SKM-1 treated with dmso at 0.1 percent for 144 hours (cell line): ENCODE results near the gene NR0B2.

Source experiments
- DNase-seq: peaks from one replicate; lab custom pipeline; 2025; ENCODE audit not compliant: unreplicated experiment; lab: John Stamatoyannopoulos, UW

The NR0B2 gene

DNA sequence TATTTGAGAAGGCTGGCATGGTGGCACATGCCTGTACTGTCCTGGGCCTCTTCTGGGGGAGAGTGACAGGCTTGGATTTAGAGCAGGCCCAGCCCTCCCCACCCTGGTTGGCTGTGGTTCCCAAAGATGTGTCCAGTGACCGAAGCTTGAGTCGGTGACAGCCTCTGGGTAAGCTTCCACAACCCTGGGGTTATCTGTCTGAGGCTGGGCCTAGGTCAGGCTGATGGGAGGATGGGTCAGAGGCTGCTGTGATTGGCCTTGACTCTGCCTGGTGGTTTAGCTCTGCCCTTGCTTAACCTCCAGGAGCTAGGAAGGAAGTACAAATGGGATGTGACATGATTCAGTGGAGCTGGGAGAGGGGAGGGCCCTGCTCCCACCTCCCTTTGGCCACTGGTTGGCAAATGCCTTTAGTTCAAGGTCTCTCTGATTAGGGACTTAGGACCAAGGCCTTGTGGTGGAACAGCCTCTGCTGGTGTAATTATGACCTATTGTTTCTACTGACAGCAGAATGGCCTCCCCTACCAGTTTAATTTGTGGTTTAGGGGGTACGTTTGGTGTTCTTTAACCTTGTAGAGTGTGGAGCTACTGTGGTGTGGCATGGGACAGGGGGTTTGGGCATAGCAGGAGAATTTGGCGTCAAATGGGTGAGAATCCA, 24.4 kb upstream of the NR0B2 start:
- peak; percentile 26 for DNase-seq

DNA sequence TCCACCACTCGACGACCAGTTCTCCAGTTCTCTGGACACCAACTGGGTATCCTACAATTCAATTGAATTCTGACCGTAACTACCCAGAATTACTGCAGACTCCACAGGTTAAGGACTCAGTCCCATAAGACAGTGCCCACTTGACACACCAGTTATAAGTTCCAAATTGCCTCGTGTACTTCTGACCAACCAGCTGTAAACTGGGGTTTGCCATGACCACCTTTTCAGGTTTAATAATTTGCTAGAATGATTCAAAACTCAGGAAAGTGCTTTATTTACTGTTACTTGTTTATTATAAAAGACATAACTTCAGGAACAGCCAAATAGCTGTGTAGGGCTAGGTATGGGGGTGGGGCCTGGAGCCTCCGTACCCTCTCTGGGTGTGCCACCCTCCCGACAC, 23.0 kb upstream of the NR0B2 start:
- no peak for DNase-seq

DNA sequence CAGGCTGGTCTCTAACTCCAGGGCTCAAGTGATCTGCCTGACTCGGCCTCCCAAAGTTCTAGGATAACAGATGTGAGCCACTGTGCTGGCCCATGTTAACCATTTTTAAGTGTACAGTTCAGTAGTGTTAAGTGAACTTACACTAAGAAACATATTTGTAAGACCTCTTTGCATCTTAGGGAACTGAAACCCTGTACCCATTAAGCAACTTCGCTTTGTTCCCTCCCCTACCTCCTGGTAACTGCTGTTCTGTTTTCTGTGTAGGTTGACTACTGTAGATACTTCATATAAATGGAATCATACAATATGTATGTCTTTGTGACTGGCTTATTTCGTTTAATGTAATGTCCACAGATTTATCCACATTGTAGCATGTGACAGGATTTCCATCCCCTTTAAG, 18.8 kb upstream of the NR0B2 start:
- peak; percentile 67 for DNase-seq

DNA sequence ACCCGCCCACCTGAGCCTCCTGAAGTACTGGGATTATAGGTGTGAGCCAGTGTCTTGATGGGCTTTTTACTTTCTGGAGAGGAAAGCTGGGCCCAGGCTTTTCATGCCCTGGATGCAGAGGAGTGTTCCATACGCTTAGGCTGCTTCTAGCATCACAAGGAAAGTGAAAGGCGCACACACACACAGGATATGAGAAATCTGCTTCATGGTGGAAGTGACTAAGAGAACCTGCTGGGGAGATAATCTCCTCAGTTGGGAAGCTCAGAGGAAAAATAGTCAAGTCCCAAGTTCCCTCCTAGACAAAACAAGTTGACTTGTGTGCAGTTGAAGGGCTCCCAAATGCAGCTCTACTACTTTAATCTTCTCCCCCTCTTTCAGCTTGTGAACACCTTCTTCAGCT, 9.9 kb upstream of the NR0B2 start:
- DNase-seq = no peak

DNA sequence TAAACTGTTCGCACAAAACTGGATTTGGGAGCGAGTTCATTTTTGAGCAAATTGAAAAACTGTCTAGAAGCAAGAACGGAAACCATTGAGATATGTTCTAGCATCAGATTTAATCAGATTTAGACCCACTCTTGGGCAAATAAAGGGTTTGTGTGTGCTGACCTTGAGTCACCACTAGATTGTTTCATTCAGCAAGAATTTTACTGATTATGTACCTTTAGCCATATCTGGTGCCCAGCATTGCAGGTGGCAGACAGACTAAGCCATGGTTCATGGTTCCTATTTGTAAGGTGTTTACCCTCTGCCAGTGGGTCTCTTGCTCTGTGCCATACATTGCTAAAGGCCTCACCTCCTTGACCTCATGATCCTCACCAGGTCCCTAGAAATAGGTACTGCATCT, 9.1 kb upstream of the NR0B2 start:
- no peak for DNase-seq

DNA sequence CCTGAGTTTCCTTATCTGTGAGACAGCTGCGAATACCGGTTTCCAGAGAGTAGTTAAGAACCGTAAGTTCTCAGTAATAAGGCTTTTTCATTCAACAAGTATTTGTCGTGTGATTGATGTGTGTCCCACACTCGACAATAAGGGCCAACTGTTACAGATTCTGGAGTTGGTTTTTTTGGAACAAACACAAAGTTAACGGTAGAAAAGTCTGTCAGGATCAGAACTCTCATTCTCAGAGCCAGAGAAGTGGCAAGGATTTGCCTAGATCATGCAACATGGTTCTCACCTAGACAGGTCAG, 8.6 kb upstream of the NR0B2 start:
- no peak for DNase-seq

DNA sequence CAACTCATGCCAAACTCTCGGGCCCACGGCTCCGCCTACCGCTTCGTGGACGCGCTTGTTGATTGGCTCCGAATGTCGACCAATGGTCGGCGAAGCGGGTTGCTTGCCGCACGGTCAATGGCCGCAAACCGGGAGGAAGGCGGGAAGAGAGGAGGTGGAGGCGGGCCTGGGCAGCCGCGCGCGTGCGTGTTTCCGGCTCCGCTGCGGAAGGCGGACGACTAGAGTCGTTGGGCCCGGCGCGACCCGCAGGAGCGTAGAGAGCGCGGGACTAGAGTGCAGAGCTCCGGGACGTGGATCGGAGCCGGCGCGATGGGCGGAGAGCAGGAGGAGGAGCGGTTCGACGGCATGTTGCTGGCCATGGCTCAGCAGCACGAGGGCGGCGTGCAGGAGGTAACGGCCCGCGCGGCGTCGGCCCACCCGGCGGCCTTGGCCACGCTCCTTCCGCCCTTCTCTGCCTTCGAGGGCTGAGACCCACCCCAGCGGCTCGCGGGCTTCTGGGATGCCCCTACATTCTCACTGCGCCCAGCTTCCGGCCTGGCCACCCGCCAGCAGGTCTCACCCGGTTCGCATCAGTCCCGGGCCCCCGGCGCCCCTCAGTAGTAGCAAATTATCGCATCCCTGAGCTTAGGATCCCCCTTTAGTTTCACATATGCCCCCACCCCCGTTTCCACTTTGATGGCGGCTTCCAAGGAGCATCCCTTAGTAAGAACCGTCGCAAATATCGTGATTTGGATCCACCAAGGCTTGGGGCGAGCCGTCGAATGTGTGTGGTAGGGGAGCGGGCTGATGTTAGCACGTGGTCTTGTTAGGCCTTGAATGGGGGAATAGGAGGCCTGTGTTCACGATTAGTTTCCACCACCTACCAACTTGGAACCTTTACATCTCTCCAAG, 8.0 kb upstream of the NR0B2 start, which contains the start of gene NUDC:
NUDC (plus strand) TSS at position 204 of the 891 bp plus-strand sequence; CDS start at position 310, 106 bp downstream.
- peak; percentile 93 for DNase-seq

DNA sequence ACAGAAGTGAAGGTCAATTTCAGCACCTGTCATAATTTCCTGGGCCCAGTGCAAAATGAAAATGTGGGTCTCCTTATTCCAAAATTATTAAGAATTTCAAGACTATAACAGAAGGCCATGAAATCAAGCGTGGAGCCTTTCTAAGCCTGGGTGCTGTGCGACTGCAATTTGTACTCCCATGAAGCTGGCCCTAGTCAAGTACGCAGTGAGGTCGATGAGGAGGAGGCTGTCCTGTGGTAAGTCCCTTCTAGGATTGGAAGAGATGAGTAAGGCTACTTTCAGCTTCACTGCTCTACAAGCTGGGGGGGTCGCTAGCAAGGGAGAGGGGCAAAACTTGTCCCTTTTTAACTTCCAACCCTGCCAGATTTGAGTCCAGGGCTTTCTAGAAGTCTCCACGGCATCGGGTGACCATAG, 7.4 kb upstream of the NR0B2 start:
- DNase-seq = no peak

DNA sequence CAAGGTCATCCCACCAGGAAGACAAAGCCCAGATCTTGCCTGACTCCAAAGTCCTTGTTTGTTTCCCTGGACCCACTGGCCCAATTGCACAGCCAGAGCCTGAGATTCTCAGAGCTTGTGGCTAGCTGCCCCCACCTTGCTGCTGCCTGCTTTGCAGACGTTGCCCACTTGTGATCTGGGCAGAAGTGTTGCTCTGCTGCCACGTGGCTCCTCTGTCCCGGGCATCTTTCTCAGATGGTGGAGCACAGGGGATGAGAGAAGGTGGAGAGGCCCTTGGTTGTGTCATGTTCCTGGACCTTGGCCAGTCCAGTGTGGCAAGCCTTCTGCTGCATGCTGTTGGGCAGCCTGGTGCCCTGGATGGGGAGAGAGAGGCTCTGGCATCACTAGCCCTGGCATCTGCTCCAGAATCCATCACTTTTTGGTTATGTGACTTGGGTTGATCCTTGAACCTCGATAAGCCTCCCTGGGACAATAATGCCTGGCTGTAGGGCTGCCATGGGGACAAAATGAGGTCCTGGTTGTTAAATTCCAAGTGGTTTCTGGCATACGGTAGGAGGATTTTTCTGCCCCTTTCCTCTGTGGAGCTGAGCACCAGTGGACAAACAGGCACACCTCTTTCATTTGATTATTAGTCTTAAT, 1.5 kb upstream of the NR0B2 start:
- no peak for DNase-seq

DNA sequence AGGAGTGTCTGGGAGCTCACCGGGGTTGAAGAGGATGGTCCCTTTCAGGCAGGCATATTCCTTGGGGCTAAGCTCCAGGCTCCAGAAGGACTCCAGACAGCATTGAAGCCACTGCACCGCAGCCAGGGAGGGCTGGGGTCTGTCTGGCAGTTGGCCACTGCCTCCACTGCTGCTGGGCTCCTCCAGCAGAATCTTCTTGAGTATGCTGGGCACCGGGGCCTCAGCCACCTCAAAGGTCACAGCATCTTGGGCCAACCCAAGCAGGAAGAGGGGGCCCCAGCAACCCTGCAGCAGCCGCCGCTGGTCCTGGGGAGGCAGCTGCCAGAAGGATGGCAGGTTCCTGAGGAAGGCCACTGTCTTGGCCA, 404 bp downstream of the NR0B2 start:
- no peak for DNase-seq

DNA sequence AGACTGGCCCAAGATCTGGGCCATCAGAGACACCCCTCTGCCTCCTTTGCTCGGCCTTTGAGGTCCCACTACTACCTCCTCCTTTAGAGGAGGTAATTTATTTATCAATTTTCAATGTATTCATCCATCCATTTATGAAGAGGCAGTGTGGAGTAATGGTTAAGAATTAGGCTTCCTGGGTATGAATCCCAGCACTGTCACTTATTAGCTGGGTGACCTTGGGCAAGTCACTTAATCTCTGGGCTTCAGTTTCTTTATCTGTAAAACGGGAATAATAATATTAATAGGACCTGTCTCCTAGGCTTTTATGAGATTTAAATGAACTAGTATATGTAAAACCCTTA, 1.7 kb downstream of the NR0B2 start:
- no peak for DNase-seq

DNA sequence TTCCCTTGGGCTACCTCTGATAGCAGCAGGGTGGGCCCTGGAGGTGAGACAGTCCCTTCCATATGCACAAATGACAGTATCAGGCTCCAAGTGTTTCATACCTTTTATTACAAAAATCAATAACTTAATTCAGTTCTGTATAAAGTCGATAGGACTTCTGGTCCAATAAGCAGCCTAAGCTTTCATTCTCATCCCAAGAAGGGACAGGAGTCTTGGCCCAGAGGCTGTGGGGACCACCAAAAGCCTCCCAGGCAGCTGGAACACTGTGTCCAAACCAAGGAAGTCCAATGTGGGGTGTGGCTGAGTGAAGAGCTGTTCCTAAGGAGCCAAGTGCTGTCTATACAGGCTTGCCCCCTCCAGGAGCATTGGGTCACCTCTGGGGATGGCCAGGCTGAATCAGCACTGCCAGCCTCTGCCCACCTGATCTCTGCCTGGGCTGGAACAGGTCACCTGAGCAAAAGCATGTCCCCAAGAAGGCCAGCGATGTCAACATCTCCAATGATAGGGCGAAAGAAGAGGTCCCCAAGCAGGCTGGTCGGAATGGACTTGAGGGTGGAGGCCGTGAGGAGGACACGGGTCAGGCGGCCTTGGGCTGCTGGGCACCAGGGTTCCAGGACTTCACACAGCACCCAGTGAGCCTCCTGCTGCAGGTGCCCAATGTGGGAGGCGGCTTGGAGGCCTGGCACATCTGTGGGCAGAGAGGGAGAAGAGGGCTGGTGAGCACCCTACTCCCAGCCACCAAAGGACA, 2.2 kb downstream of the NR0B2 start:
- DNase-seq = no peak

DNA sequence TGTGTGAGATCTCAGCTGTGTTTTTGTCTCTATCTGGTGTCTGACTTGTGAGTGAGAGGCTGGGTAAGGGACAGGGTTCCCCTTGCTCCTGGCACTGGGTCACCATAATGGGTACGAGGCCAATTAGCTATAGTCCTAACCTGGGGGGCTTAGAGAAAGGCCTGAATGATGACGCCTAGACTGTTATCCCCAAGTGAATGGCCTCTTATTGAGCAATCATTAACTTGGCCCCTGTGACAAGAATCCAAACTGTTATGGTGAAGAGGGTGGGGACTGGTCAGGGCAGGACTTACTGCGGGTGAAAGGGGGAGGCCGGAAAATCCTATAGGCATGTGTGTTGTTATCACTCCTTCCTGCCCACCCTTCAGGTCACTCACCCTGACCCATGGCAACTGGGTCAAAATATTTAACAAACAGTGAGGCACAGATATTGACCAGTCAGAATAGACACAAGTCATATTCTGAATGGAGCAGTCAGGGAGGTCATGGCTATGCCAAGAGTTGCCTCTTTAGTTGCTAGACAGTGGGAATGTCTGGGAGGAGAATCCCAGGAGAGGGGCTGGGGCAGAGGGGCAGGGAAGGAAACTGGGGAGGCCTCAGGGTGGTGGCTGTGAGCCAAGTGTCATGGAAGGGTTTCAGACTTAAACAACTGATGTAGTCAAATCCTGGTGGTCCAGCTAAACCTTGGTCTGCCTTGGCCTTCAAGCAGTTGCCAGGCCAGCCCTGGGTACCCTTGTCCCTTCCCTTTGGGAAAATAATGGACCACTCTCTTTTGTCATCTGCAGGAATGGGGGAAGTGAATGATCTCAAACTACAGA, 3.2 kb downstream of the NR0B2 start:
- no peak for DNase-seq

DNA sequence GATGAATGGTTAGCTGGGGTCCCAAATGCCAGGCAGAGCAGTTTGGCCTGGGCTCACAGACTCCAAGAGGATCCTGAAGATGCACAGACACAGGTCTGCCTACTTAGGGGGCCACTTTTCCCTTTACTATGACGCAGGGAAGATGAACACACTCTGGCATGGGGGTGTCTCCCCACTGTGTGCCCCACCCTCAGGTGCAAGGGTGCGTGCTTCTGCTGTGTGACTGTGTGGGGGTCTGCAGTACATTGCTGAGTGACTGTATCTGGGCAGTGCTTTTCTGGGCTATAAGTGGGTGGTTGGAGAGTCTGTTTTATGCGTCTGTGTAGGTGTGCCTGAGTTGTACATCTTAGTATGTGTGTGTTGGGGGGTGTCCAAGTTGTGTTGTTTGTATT, 3.8 kb downstream of the NR0B2 start:
- DNase-seq = no peak

DNA sequence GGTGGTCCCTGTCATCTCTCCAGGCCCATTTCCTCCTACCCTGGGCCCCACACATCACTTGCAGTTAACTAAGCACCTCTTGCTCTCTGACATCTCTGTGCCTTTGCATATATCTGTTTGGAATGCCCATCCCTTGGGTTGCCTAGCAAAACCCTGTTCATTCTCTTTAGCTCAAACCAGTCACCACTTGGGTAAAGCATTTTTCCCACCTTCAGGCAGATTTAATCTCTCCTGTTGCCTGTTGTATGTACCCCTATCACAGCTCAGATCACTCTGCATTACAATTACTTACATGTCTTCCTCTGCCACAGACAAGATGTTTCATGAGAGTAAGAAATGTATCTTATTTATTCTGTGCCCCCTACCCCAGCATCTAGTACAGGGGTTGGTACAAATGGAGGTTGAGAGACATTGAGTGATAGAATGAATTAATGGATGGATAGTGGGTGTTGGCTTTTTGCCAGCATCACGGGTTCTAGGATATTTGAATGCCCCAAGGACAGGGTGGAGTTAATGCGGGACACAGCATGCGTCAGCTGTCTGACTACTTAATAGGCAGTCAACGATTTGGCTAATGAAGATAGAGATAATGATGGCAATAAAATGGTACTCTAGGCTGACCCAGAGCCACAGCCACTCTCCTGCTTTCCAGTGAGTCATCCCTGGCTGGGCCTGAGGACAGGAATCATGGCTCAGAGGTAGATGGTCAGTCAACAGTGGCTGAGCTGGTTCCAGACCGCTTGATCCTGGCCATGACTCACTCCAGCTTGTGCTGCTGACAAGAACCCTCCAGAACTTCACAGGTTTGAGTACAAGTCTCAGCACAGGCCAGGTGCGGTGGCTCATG, 6.5 kb downstream of the NR0B2 start:
- DNase-seq = no peak

DNA sequence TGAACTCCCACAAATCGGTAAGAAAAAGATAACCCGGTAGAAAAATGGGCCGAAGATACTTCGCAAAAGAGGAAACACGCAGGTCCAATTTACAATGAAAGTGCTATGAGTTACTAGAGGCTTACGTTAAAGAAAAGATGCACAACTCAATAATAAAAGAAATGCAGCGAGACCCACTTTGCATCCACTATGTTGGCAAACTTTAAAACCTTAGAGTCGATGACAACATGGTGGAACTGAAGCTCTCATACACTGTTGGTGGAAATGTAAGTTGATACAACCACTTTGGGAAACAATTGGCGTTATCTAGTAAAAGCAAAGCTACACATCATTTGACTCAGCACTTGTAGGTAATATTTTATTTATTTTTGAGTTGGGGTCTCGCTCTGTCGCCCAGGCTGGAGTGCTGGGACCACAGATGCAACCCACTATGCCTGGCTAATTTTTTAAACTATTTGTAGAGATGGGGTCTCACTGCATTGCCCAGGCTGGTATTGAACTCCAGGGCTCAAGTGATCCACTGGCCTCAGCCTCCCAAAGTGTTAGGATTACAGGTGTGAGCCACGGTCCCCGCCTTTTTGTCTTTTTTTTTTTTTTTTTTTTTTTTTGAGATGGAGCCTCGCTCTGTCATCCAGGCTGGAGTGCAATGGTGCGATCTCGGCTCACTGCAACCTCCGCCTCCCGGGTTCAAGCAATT, 12.8 kb downstream of the NR0B2 start:
- DNase-seq = no peak

DNA sequence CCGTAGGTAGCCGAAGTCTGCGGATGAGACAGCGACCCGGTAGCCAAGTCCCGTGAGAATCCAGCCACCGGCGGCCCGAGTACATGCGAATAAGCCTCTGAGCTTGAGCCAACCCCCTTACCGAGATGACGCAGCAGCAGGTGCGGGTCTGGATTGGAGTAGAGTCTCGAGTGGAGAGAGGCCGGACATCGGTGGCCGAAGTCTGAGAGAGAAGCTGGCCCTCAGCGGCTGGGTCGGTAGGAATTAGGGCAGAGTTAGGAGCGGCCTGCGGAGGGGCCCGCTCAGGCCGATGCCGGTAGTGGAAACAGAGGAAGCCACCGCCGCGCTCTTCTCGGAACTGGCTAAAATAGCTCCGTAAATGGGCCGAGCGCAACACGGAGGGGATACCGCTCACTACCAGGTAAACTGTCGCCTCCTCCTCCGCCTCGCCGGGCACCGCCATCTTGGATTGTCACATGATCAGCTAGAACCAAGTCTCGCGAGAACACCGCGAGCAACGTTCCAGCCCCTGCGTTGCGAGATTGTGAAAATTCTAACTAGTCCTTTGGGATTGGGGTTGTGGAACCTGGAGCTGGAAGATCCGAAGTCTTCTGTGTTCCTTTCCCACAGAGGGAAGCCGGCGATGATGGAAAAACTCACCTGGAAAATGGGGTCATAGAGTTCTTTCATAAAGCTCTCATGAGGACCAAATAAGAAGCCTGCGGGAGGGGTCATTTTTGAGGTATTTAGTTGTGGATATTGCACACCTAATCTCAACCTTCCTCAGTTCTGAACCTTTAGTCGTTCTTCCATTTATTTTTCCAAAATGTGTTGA, 13.6 kb downstream of the NR0B2 start, which contains the start of gene GPATCH3:
GPATCH3 (minus strand) TSS at position 467 of the 814 bp plus-strand sequence; CDS start at position 442, 25 bp downstream.
- DNase-seq = peak; percentile 69

DNA sequence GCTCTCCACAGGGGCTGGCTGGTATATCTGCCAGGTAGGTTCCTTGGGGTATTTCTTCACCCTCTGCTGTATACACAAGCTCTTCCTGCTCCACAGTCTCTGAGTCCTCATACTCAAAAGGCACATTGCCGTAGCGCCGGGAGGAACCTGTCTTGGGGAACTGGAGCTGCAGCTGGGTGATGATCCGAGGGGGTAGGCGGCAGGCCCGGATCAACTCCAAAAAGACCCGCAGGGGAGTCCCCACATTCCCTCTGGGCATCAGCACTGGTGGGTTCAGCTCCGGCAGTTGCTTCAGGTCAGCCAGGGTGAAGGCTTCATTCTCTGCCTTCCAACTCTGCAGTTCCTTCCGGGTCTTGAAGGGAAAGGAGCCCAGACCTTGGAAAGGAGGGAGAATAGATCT, 16.4 kb downstream of the NR0B2 start:
- no peak for DNase-seq
